GM21423 (cell line): ENCODE data around the gene DRC7.
A peak's percentile ranks its signal among the peaks of the same experiment; 100 is the strongest.
"Not testable (repeated sequence)": the region's sequence is repeated elsewhere in the genome, so short reads cannot be mapped to it uniquely, and the experiment has no call there.

Experiments used
- ATAC-seq: cut with Tn5 transposase; IDR thresholded peaks from one replicate; pipeline ENCODE4 v1.9.1; 2021; ENCODE audit warnings: mild to moderate bottlenecking, moderate library complexity; ENCODE audit not compliant: unreplicated experiment

The DRC7 gene

GRCh38 chr16:57734308-57734924, 39.8 kb downstream of the DRC7 start:
- no peak for ATAC-seq

GRCh38 chr16:57734925-57735754, 40.5 kb downstream of the DRC7 start:
- peak; percentile 87 for ATAC-seq

DNA sequence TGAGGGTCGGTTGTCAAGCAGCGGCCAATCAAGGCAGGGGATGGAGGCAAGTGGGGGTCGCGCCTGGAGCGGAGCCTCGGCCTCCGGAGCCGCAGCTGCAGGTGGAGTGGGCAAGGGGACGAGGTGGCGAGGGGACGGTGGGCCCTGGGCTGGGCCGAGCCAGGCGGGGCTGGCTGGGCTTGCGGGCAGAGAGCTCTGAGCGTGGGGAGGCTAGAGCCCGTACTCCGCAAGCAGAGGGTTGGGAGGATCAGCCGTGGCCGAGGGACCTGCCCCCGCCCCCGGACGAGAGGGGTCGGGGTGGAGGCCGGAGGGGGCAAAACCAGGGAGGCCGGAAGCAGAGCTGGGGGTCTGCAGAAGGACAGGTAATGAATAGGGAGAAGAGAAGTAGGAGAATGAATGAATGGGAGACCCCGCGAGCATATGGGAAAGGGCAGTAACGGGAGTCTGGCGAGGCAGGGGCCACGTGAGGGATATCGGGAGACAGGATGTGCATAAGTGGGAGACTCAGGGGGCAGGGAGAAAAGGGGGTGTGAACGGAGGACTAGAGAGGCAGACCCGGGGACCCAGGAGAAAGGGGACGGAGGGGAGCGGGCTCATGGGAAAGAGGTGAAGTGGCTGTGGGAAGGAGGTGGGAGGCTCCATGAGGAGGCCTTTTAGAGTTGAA, 41.3 kb downstream of the DRC7 start, which contains the start of gene KATNB1:
Gene KATNB1, plus strand, starts transcription at position 16 of the 664 bp plus-strand sequence. CDS start 1,474 bp downstream, outside the sequence.
- no peak for ATAC-seq

GRCh38 chr16:57736419-57737351, 42.1 kb downstream of the DRC7 start:
- ATAC-seq = no peak

DNA sequence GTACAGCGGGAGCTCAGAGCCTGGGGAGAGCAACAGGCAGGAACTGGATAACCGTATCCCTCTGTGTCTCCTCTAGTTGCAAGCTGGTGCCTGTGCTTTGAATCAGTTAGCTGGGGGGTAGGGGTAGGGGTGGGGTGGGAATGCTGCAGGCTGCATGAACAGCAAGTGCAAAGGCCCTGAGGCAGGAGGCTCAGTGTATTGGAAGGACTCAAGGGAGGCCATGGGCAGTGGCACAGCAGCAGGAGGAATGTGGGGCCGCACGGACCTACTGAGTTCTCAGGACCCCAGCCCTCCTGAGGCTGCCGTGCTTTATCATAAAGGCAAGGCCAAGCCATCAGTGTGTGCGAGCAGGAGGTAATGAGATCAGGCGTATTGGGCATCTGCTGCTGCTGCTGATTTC, 44.2 kb downstream of the DRC7 start:
- no peak for ATAC-seq

GRCh38 chr16:57739756-57740422, 45.3 kb downstream of the DRC7 start:
- ATAC-seq = no peak

- no peak for ATAC-seq
Observed at GRCh38 chr16:57740423-57741071, 45.9 kb downstream of the DRC7 start.

- ATAC-seq = no peak
Observed at GRCh38 chr16:57741660-57742191, 47.1 kb downstream of the DRC7 start.

DNA sequence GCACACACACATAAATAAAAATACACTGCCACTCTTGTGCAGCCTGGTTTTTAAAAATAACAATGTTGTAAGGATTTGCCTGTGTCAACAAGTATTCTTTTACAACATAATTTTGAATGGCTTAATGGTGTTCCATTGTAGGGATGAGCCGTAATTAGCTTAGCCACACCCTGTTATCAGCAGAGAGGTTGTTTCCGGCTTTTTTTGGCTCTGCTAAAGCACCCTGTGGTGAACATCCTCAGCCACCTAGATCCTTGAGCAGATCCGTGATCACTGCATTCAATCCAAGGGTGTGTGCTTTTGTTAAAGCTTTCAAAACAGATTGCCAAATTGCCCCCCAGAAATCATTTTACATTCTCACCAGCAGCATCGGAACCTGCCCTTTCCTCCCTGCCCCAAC, 47.9 kb downstream of the DRC7 start:
- ATAC-seq = no peak

DNA sequence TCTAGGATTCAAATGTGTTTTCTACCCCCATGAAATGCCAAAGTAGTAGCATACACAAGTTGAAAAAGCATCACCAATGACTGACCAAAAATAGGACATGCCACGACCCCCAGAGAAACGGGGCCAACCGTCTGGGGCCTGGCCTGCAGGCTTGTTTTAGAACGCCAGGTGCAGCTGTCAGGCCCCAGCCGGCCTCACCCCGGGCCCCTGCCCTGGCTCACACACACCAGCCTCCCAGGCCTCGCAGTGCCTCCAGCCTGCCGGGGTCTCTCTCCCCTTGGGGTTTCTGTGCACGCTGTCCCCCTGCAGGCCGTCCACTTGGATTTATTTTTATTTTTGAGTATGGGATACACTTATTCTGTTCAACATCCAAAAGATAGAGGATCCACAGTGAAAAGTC, 48.9 kb downstream of the DRC7 start:
- no peak for ATAC-seq

- ATAC-seq = no peak
Observed at GRCh38 chr16:57743886-57744641, 49.5 kb downstream of the DRC7 start.

- no peak for ATAC-seq
Observed at GRCh38 chr16:57744642-57744903, 50.0 kb downstream of the DRC7 start.

DNA sequence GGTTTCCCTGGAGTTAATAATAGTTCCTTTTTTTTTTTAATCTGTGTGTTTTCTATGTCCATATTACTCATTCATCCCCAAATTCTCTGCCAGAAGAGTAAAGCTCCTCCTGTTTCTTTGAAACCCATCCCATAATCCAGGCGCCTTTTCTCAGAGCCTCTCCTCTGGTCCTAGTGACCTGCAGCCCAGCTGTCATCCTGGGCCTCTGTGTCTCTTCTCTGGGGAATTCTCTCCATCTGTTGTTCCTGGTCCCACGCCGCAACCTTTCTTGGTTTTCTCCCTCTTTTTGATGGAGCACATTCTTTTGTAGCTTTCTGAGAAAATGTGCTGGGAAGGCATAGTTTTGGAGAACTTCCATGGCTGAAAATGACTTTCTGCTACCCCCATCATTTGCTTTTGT, 51.2 kb downstream of the DRC7 start:
- no peak for ATAC-seq

DNA sequence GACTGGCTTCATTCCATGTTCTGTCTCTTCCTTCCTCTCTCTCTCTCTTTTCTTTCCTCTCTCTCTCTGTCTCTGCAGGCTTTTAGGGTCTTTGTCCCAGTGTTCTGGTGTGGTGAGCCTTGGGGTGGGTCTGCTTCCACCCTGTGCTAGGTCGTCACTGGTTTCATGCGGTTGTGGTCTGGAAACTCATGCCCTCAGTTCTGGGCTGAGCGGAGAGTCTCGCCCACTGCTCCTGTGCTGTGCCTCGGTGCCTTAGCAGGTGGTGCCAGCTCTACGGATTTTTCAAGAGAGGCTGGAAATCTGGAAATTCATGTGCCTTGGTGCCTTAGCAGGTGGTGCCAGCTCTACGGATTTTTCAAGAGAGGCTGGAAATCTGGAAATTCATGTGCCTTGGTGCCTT, 51.7 kb downstream of the DRC7 start:
- not testable (repeated sequence) for ATAC-seq

GRCh38 chr16:57747091-57747490, 52.5 kb downstream of the DRC7 start:
- ATAC-seq = no peak

GRCh38 chr16:57747496-57747895, 52.9 kb downstream of the DRC7 start:
- ATAC-seq = no peak

- no peak for ATAC-seq
Observed at GRCh38 chr16:57747996-57748395, 53.4 kb downstream of the DRC7 start.

DNA sequence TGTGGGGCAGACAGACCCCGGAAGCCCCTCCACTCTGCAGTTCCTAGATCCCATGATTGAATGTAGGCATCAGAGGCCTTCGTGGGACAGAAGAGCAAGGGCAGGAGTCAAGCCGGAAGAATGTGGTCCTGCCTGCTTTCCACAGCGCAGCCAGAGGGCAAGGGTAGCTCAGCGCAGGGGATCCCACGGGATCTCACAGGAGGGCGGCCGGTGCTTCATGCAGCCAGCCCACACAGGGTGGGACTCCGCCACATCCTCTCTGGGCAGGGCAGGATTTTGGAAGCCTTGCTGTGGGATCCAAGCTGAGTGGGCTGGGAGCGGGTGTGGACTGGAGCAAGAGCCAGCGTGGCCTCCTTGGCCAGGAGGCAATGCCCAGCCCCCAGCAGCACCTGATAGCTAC, 54.0 kb downstream of the DRC7 start:
- ATAC-seq = no peak

DNA sequence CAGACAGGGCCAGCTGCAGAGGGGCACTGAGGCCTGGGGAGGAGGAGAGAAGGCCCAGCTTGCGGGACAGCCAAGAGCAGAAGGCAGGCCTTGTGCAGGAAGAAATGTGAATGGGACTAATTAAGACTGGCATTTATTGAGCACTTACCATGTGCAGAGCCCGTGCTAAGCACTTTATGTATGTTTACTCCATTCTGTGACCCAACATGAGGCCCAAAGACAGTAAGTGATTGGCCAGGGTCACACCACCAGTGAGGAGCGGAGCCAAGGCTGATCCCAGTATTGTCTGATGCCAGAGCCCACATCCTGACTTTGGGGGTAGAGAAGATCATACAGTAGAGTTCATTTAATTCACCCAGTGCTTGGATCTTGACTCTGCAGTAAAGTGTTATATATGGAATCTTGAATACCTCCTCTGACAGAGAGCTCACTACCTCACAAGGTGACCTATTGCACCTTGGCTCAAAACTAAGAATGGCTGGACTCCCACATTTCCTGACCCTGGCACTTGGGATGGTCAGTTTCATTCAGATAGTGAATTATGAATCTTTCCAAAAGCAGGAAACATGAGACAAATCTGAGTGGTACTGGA, 54.6 kb downstream of the DRC7 start:
- ATAC-seq = no peak
